Uterus (tissue), 2 donors: ENCODE data around the gene LRP1B.

Experiments used
- CTCF ChIP-seq, 4 experiments: fragments of 200-600 bp in 2 of 4; fragments of 450-650 bp in 2 of 4; sonication (generic) in 2 of 4; IDR thresholded peaks; one replicate each; pipeline ENCODE4 v1.5.1; 2016 to 2019; ENCODE audit warnings: antibody characterized with exemption in 4 of 4, mild to moderate bottlenecking in 2 of 4, moderate library complexity in 1 of 4
- POLR2A ChIP-seq, 2 donors: fragments of 450-650 bp; IDR thresholded peaks; one replicate each; pipeline ENCODE4 v1.6.1; 2016; ENCODE audit warnings: antibody characterized with exemption in 2 of 2, mild to moderate bottlenecking in 1 of 2, moderate library complexity in 1 of 2

GRCh38 chr2:141020346-141020745 is 1110.5 kb downstream of the LRP1B start:
- no peak for TF ChIP-seq CTCF (IDR thresholded peaks at IDR 0.05)
- TF ChIP-seq POLR2A (IDR thresholded peaks at IDR 0.05): no peak
